Measurements from ENCODE around the gene PALM.

DNA sequence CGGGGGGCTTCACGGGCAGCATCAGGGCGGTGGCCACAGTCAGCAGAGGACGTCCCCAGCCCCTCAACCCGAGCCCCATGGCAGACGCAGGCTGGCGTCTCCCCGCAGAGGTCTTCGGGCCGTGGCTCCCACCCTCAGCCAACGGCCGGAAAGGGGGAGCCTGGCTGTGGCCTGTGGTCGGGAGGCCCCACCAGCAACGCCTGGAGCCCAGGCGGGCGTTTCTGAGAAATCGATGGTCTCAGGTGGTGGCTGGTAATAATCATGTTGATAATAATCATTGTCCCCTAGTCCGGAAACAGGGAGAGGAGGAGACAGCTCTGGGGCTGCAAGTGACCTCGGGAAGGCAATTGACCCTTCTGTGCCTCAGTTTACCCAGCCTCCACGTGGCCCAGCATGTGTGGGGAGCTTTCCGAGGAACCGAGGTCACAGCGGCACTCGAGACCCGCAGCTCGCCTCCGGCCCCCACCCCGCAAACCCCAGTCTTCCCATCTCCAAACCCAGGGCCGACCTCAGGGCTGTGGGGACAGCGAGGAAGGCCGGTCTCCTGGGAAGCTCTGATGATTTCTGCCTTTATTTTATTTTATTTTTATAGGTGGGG lies 13.3 kb upstream of the PALM start, which contains the start of gene PRSS57:
- TF ChIP-seq, protein P1, sequence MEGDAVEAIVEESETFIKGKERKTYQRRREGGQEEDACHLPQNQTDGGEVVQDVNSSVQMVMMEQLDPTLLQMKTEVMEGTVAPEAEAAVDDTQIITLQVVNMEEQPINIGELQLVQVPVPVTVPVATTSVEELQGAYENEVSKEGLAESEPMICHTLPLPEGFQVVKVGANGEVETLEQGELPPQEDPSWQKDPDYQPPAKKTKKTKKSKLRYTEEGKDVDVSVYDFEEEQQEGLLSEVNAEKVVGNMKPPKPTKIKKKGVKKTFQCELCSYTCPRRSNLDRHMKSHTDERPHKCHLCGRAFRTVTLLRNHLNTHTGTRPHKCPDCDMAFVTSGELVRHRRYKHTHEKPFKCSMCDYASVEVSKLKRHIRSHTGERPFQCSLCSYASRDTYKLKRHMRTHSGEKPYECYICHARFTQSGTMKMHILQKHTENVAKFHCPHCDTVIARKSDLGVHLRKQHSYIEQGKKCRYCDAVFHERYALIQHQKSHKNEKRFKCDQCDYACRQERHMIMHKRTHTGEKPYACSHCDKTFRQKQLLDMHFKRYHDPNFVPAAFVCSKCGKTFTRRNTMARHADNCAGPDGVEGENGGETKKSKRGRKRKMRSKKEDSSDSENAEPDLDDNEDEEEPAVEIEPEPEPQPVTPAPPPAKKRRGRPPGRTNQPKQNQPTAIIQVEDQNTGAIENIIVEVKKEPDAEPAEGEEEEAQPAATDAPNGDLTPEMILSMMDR (IDR thresholded peaks at IDR 0.05), result no peak
- TF ChIP-seq EP300 (IDR thresholded peaks at IDR 0.05), result no peak
